SK-N-SH (cell line): Measurements from ENCODE around the gene ETS2. TPM values are rescaled to one million over a fixed set of nuclear protein-coding genes. Genes with fewer than 3 reads are reported as not detected.

Source experiments
- CTCF ChIA-PET: fragments of 300-600, 350-600 bp; formaldehyde crosslinking; extraction: SDS; loops from one replicate; lab custom pipeline; 2021; lab: Yijun Ruan, JAX
- POLR2A ChIA-PET: fragments of 350-600 bp; sonication (Branson Sonifier 250); formaldehyde crosslinking; extraction: SDS; loops from one replicate; lab custom pipeline; 2020; ENCODE audit warnings: antibody characterized with exemption, inconsistent platforms; lab: Yijun Ruan, JAX
- DNase-seq: peaks from one replicate; pipeline ENCODE4 v3.0.0; 2012
- H2AFZ ChIP-seq: fragments of 200-600 bp; sonication (generic); 2 replicates; pipeline ENCODE4 v1.8.1; 2016; ENCODE audit warnings: antibody characterized with exemption, mild to moderate bottlenecking, low read depth
- H3F3A ChIP-seq: fragments of 200-600 bp; sonication (generic); replicated peaks from 2 replicates; pipeline ENCODE3; 2016; ENCODE audit warnings: antibody characterized with exemption, mild to moderate bottlenecking; ENCODE audit not compliant: insufficient read depth
- H3K27ac ChIP-seq, 2 experiments: fragments of 200-500 bp in 1 of 2; fragments of 200-600 bp in 1 of 2; sonication (Bioruptor generic) in 1 of 2; sonication (generic), shearing (Covaris generic) in 1 of 2; 2 replicates each; pipeline versions ENCODE4 v1.5.1 to v1.6.1; 2014 to 2016; ENCODE audit warnings: low read depth in 2 of 2, inconsistent platforms in 1 of 2, low read length in 1 of 2, mild to moderate bottlenecking in 1 of 2, mixed read lengths in 1 of 2
- H3K27me3 ChIP-seq: fragments of 200-600 bp; sonication (generic), shearing (Covaris generic); 2 replicates; pipeline ENCODE4 v1.6.1; 2016; ENCODE audit warnings: mixed run types; ENCODE audit not compliant: insufficient read depth
- H3K36me3 ChIP-seq, 2 experiments: fragments of 200-500 bp in 1 of 2; fragments of 200-600 bp in 1 of 2; sonication (Bioruptor generic) in 1 of 2; sonication (generic) in 1 of 2; replicated peaks in 1 of 2; 2 replicates each; pipeline versions ENCODE3 to v1.5.1; 2014 to 2016; ENCODE audit warnings: low read length in 1 of 2, mild to moderate bottlenecking in 1 of 2; ENCODE audit not compliant: insufficient read depth in 2 of 2, control insufficient read depth in 1 of 2
- H3K4me1 ChIP-seq, 2 experiments: fragments of 200-500 bp in 1 of 2; fragments of 200-600 bp in 1 of 2; sonication (Bioruptor generic) in 1 of 2; sonication (generic), shearing (Covaris generic) in 1 of 2; 2 replicates each; pipeline versions ENCODE4 v1.5.1 to v1.6.1; 2014 to 2016; ENCODE audit warnings: low read depth in 1 of 2, low read length in 1 of 2, mixed run types in 1 of 2; ENCODE audit not compliant: insufficient read depth in 2 of 2, control insufficient read depth in 1 of 2
- H3K4me2 ChIP-seq: fragments of 200-600 bp; sonication (generic), shearing (Covaris generic); 2 replicates; pipeline ENCODE4 v1.6.1; 2017; ENCODE audit warnings: mixed run types
- H3K4me3 ChIP-seq, 2 experiments: fragments of 200-500 bp in 1 of 2; fragments of 200-600 bp in 1 of 2; sonication (Bioruptor generic) in 1 of 2; sonication (generic), shearing (Covaris generic) in 1 of 2; 2 replicates each; pipeline versions ENCODE4 v1.5.1 to v1.8.1; 2014 to 2016; ENCODE audit warnings: low read depth in 2 of 2, inconsistent platforms in 1 of 2, low read length in 1 of 2, mild to moderate bottlenecking in 1 of 2, mixed read lengths in 1 of 2, moderate library complexity in 1 of 2
- H3K79me2 ChIP-seq: fragments of 200-600 bp; sonication (generic); 2 replicates; pipeline ENCODE4 v1.8.1; 2017; ENCODE audit warnings: mild to moderate bottlenecking; ENCODE audit not compliant: insufficient read depth
- H3K9ac ChIP-seq: fragments of 200-600 bp; sonication (generic); 2 replicates; pipeline ENCODE4 v1.6.1; 2017; ENCODE audit warnings: mixed run types
- H3K9me2 ChIP-seq: fragments of 200-600 bp; sonication (generic); 2 replicates; pipeline ENCODE4 v1.6.1; 2017; ENCODE audit warnings: mixed run types
- H3K9me3 ChIP-seq: fragments of 200-600 bp; sonication (generic); 2 replicates; pipeline ENCODE4 v1.6.1; 2017; ENCODE audit warnings: mixed run types, mild to moderate bottlenecking, moderate library complexity
- H4K20me1 ChIP-seq: fragments of 200-600 bp; sonication (generic); 2 replicates; pipeline ENCODE4 v1.6.1; 2017; ENCODE audit warnings: mild to moderate bottlenecking, mixed run types; ENCODE audit not compliant: insufficient read depth
- FOXJ3 ChIP-seq: sonication (generic); formaldehyde crosslinking; IDR thresholded peaks from 2 replicates; pipeline ENCODE4 v1.5.1; 2020; ENCODE audit warnings: mild to moderate bottlenecking, missing genetic modification reagents
- FOXM1 ChIP-seq: IDR thresholded peaks from 2 replicates; pipeline ENCODE4 v1.4.0; 2012; ENCODE audit warnings: low read depth, mild to moderate bottlenecking
- GABPA ChIP-seq: IDR thresholded peaks from 2 replicates; pipeline ENCODE4 v1.4.0; 2012; ENCODE audit warnings: low read depth, mild to moderate bottlenecking
- JUND ChIP-seq: IDR thresholded peaks from 2 replicates; pipeline ENCODE4 v1.4.0; 2012
- MEF2A ChIP-seq: IDR thresholded peaks from 2 replicates; pipeline ENCODE4 v1.4.0; 2012; ENCODE audit warnings: low read depth, borderline replicate concordance
- NFIC ChIP-seq: IDR thresholded peaks from 2 replicates; pipeline ENCODE4 v1.4.0; 2012; ENCODE audit warnings: borderline replicate concordance
- POLR2AphosphoS5 ChIP-seq: IDR thresholded peaks from 2 replicates; pipeline ENCODE4 v1.6.1; 2012; ENCODE audit warnings: low read depth, low read length
- RAD21 ChIP-seq: IDR thresholded peaks from 2 replicates; pipeline ENCODE4 v1.6.1; 2012; ENCODE audit warnings: mild to moderate bottlenecking, low read length
- RCOR1 ChIP-seq: fragments of 150-350 bp; IDR thresholded peaks from 2 replicates; pipeline ENCODE4 v1.6.1; 2017; ENCODE audit warnings: antibody characterized with exemption, low read length
- RFX5 ChIP-seq: IDR thresholded peaks from 2 replicates; pipeline ENCODE4 v1.6.1; 2012; ENCODE audit warnings: mild to moderate bottlenecking, improper control_type of control experiment, low read length
- SIN3A ChIP-seq: IDR thresholded peaks from 2 replicates; pipeline ENCODE4 v1.6.1; 2012; ENCODE audit warnings: low read depth, mild to moderate bottlenecking, low read length, moderate library complexity, borderline replicate concordance
- SMC3 ChIP-seq: IDR thresholded peaks from 2 replicates; pipeline ENCODE4 v1.6.1; 2012; ENCODE audit warnings: low read depth, low read length, improper control_type of control experiment
- TCF12 ChIP-seq: IDR thresholded peaks from 2 replicates; pipeline ENCODE4 v1.4.0; 2012
- TEAD4 ChIP-seq: IDR thresholded peaks from 2 replicates; pipeline ENCODE4 v1.4.0; 2012; ENCODE audit warnings: mild to moderate bottlenecking, borderline replicate concordance; ENCODE audit not compliant: insufficient read depth
- YY1 ChIP-seq: IDR thresholded peaks from 2 replicates; pipeline ENCODE4 v1.4.0; 2012; ENCODE audit warnings: low read depth, mild to moderate bottlenecking
- WGBS: methylation state at CpG from one replicate; pipeline ENCODE4 v1.1.6; 2017; ENCODE audit warnings: low lambda C conversion rate; 5-methylcytosine and 5-hydroxymethylcytosine counted together
- polyA plus RNA-seq, 3 experiments: library from polyadenylated mRNA; depleted of rRNA; stranded (reverse); fragments of >200 nt; gene quantifications; 2 replicates each; pipeline ENCODE4 v1.2.3, GENCODE V29; 2012
- TF ChIP-seq, protein P1 (sequence below): IDR thresholded peaks from 2 replicates; pipeline ENCODE4 v1.6.1; 2012; ENCODE audit warnings: mild to moderate bottlenecking, low read depth, low read length, moderate library complexity
- TF ChIP-seq, protein P2 (sequence below): fragments of 150-350 bp; IDR thresholded peaks from 2 replicates; pipeline ENCODE4 v1.6.1; 2016; ENCODE audit warnings: mild to moderate bottlenecking, low read depth, low read length
- TF ChIP-seq, protein P3 (sequence below): IDR thresholded peaks from 2 replicates; pipeline ENCODE4 v1.4.0; 2012; ENCODE audit warnings: low read depth
- TF ChIP-seq, protein P4 (sequence below): IDR thresholded peaks from 2 replicates; pipeline ENCODE4; 2012

ETS2 gene
- polyA plus RNA-seq, 1 of the 3 experiments (the other 2 are of a cell fraction) = 16.3 TPM

DNA sequence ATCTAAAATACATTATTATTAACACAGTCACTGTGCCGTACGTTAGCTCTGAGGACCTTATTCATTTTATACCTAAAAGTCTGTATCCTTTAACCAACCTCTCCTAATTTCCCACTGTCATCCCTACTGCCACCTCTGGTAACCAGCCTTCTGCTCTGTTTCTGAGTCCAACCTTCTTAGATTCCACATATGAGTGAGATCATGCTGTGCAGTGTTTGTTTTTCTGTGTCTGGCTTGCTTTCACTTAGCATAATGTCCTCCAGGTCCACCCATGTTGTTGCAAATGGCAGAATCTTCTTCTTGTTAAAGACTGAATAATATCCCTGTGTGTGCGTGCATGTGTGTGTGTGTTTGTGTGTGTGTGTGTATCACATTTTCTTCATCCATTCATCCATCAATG, 64.2 kb downstream of the ETS2 start:
- POLR2A ChIA-PET = no interaction called here
- H3K4me2 ChIP-seq = no peak overlapping the region

More for the DNA sequence above, 64.2 kb downstream of the ETS2 start:
- no peak overlapping the region for H3K4me3 ChIP-seq
- no peaks in the 10 kb centered on the region for H3K27me3 ChIP-seq
- H3K36me3 ChIP-seq = no peaks in the 10 kb centered on the region
- H3K9me3 ChIP-seq = no peaks in the 10 kb centered on the region
- no peaks in the 10 kb centered on the region for H3K79me2 ChIP-seq
- WGBS = 54% methylated on average over 3 of the region's 3 CpGs
- TF ChIP-seq NFIC (no peak), GABPA (no peak), SMC3 (no peak), RCOR1 (no peak), YY1 (no peak), POLR2AphosphoS5 (no peak), JUND (no peak), TEAD4 (no peak), TCF12 (no peak), FOXM1 (no peak), MEF2A (no peak), SIN3A (no peak), RAD21 (no peak), FOXJ3 (CRISPR knock-in tag) (no peak), RFX5 (no peak)
- TF ChIP-seq, protein P1, sequence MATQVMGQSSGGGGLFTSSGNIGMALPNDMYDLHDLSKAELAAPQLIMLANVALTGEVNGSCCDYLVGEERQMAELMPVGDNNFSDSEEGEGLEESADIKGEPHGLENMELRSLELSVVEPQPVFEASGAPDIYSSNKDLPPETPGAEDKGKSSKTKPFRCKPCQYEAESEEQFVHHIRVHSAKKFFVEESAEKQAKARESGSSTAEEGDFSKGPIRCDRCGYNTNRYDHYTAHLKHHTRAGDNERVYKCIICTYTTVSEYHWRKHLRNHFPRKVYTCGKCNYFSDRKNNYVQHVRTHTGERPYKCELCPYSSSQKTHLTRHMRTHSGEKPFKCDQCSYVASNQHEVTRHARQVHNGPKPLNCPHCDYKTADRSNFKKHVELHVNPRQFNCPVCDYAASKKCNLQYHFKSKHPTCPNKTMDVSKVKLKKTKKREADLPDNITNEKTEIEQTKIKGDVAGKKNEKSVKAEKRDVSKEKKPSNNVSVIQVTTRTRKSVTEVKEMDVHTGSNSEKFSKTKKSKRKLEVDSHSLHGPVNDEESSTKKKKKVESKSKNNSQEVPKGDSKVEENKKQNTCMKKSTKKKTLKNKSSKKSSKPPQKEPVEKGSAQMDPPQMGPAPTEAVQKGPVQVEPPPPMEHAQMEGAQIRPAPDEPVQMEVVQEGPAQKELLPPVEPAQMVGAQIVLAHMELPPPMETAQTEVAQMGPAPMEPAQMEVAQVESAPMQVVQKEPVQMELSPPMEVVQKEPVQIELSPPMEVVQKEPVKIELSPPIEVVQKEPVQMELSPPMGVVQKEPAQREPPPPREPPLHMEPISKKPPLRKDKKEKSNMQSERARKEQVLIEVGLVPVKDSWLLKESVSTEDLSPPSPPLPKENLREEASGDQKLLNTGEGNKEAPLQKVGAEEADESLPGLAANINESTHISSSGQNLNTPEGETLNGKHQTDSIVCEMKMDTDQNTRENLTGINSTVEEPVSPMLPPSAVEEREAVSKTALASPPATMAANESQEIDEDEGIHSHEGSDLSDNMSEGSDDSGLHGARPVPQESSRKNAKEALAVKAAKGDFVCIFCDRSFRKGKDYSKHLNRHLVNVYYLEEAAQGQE = no peak
- TF ChIP-seq, protein P2, sequence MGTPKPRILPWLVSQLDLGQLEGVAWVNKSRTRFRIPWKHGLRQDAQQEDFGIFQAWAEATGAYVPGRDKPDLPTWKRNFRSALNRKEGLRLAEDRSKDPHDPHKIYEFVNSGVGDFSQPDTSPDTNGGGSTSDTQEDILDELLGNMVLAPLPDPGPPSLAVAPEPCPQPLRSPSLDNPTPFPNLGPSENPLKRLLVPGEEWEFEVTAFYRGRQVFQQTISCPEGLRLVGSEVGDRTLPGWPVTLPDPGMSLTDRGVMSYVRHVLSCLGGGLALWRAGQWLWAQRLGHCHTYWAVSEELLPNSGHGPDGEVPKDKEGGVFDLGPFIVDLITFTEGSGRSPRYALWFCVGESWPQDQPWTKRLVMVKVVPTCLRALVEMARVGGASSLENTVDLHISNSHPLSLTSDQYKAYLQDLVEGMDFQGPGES = no peak
- TF ChIP-seq, protein P3, sequence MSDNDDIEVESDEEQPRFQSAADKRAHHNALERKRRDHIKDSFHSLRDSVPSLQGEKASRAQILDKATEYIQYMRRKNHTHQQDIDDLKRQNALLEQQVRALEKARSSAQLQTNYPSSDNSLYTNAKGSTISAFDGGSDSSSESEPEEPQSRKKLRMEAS = no peak
- TF ChIP-seq, protein P4, sequence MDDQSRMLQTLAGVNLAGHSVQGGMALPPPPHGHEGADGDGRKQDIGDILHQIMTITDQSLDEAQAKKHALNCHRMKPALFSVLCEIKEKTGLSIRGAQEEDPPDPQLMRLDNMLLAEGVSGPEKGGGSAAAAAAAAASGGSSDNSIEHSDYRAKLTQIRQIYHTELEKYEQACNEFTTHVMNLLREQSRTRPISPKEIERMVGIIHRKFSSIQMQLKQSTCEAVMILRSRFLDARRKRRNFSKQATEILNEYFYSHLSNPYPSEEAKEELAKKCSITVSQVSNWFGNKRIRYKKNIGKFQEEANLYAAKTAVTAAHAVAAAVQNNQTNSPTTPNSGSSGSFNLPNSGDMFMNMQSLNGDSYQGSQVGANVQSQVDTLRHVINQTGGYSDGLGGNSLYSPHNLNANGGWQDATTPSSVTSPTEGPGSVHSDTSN = no peak
- no peaks in the 10 kb centered on the region for H3K4me1 ChIP-seq
- no peak for DNase-seq
- H2AFZ ChIP-seq = no peak overlapping the region
- no peak overlapping the region for H3K27ac ChIP-seq
- CTCF ChIA-PET = no interaction called here
- H3K9me2 ChIP-seq = no peaks in the 10 kb centered on the region
- H4K20me1 ChIP-seq = no peaks in the 10 kb centered on the region
- H3F3A ChIP-seq = no peaks in the 10 kb centered on the region
- H3K9ac ChIP-seq = no peak overlapping the region
